CMK (cell line): ENCODE data around the gene NEXN.
"Not testable (repeated sequence)": the region's sequence is repeated elsewhere in the genome, so short reads cannot be mapped to it uniquely, and the experiment has no call there.

ENCODE experiments used
- DNase-seq: peaks from one replicate; pipeline ENCODE4 v3.0.0-alpha.2; 2010; ENCODE audit warnings: low read depth

NEXN gene

DNA sequence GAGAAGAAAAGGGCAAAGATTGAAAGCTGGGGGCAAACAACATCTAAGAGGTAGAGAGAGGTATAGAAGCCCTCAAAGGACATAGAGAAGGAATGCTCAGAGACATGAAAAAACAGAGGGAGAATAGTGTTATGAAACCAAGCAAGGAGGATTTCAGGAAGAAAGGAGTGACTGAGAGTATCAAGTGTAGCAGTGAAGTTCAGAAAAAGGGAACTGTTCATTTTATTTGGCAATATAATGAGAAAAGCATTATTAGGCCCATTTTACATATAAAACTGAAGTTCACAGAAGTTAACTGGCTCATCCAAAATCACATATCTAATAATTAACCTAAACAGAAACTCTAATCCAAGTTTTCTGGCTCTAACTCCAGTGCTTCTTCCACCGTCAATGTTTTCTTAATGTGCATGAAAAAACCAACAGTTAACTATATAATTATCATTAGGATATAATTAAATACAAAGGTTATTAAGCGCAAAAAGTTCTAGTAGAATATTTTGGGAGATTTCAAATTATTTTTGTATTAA, 17.7 kb downstream of the NEXN start:
- no peak for DNase-seq

DNA sequence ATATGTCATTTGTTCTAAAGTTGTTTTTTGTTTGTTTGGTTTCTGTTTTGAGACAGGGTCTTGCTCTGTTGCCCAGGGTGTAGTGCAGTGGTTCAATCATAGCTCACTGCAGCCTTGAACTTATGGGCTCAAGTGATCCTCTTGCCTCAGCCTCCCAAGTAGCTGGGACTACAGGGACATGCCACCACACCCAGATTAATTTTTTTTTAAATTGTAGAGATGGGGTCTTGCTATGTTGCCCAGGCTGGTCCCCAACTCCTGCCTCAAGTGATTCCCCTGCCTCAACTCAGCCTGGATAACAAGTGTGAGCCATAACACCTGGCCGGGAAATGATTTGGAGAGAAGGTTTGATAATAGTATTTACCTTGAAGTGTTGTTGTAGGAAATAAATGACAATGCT, 18.2 kb downstream of the NEXN start:
- DNase-seq, result no peak

DNA sequence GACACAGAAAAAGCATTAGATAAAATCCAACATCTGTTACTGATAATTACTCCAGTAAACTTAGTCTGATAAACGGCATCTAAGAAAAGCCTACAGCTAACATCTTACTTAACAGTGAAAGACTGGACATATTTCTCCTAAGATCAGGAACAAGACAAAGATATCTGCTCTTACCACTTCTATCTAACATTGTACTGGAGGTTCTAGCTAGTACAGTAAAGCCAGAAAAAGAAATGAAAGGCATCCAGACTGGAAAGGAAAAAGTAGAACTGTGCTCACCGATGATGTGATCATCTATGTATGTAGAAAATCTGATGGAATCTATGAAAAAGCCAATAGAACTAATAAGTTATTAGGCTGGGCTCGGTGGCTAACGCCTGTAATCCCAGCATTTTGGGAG, 21.7 kb downstream of the NEXN start:
- no peak for DNase-seq

DNA sequence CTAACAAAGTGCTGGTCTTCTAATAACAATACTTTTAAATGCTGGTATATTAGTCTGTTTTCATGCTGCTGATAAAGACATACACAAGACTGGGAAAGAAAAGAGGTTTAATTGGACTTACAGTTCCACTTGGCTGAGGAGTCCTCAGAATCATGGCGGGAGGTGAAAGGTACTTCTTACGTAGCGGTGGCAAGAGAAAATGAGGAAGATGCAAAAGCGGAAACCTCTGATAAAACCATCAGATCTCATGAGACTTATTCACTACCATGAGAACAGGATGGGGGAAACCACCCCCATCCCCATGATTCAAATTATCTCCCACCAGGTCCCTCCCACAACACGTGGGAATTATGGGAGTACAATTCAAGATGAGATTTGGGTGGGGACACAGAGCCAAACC, 30.5 kb downstream of the NEXN start:
- DNase-seq, result not testable (repeated sequence)

- no peak for DNase-seq
Observed at GRCh38 chr1:77925518-77925917, 37.1 kb downstream of the NEXN start.

DNA sequence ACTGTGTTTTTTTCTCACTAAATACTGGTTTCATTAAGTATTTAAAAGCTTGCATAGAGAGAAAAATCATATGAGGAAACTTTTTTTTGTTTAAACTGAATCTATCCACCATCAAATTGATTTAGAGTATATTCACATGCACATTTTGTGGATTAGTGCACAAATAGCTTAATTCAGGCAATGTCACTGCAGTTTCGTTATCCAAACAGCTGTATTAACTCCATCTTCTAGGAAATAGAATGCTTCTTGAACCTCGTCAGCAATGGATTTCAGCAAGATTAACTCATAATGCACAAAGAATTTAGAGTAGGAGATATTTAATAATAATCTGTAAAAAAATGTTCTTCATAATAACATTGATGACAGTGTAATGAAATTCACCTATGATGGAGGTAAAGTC, 37.5 kb downstream of the NEXN start:
- no peak for DNase-seq

DNA sequence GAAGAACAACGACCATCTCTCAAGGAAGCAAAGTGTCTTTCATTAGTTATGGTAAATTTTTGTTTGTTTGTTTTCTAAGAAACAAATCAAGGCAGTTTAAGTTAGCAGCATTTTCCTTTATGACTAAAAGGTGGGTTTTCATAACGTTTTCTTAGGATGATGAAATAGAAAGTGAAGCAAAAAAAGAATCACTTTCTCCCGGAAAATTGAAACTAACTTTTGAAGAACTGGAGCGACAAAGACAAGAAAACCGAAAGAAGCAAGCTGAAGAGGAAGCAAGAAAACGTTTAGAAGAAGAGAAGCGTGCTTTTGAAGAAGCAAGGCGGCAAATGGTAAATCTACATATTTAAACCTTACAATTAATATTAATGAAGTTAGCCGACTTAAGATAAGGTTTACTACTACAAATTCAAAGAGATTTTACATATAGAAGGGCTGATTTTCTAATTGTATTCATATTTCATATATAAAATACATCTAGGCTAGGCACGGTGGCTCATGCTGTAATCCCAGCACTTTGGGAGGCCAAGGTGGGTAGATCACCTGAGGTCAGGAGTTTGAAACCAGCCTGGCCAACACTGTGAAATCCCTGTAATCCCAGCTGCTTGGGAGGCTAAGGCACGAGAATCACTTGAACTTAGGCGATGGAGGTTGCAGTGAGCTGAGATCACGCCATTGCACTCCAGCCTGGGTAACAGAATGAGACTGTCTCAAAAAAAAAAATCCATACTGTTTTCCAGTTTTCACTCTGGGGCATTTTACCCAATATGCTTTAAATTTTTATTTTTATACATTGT, 38.3 kb downstream of the NEXN start:
- no peak for DNase-seq

GRCh38 chr1:77927414-77927813, 39.0 kb downstream of the NEXN start:
- no peak for DNase-seq

GRCh38 chr1:77929806-77930205, 41.4 kb downstream of the NEXN start:
- DNase-seq, result no peak

DNA sequence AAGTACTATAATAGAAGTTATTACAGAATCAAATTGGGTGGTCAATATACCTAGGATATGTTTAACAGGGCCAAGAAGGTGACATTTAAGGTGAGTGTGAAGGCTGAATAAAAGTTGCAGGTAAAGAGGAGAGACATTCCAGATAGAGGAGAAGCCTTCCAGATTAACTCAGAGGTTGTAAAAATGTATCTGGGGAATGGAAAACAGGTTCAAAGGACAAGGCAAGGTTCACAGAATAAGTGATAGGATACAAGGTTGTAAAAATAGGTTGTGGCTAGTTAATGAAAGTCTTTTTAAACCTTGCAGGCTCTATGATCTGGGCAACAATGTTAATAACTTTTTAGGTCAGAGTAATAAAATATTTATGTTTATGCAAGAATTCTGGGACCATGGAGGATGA, 50.2 kb downstream of the NEXN start:
- no peak for DNase-seq

DNA sequence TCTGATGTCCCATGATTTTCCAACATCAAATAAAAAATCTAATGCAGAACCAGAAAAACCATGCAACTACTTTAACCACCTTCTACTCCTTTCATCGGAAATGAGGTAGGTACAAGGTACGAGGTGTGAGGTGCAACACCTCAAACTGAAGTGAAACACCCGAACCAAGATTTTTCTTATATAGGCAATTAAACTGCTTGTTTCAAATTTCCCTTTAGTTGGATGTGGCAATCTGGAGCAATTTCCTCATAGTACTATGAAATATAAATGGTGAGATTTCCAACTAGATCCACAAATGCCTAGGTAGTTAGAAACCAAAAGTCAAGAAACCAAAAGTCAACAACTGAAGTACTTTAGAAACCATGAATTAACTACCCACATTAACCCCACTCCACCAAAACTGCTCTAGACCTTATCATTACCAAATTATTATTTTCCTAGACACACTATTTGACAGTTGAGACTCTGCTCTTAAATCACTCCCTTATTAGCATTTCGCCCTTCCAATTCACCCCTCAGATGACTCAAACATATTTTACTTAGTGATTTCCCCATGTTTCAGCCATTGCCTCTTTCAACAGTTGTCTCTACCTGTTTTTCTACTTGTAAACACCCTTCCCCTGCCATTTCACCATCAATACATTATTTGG, 52.6 kb downstream of the NEXN start:
- DNase-seq, result no peak

DNA sequence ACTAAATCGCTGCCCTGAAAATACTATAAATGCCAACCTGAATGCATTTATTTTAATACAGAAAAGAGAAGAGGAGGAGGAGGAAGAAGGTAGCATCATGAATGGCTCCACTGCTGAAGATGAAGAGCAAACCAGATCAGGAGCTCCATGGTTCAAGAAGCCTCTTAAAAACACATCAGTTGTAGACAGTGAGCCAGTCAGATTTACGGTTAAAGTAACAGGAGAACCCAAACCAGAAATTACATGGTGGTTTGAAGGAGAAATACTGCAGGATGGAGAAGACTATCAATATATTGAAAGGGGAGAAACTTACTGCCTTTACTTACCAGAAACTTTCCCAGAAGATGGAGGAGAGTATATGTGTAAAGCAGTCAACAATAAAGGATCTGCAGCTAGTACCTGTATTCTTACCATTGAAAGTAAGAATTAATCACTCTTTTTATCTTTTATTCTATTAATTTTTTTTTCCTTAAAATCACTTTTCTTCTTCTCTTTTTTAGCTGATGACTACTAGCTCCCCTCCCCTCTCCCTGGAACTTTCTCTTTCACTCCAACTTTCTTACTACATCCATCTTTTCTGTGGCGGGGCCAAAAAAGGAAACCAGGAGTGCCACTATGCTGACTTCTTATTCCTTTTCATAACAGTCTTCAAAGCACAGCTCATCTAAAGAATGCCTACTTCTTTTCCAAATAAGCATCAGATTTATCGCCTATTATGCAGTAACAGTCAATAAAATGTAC, 54.1 kb downstream of the NEXN start:
- no peak for DNase-seq

DNA sequence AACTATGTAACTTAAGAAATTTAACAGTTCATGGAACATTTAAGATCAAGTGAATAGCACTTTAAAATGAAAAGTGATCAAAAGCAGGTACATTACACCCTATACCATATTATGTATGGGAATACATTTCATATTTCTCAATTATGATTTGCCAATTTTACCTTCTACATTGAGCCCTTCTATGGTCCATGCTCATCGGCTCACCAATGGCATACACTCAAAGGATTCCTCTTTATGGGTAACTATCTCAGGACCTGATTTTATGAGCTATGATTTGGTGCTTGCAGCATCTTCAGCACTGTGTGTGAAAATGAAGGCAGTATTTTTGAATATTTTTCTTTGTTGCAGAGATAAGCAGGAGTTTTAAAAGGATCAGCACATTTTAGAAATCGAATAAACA, 56.9 kb downstream of the NEXN start:
- DNase-seq, result no peak

DNA sequence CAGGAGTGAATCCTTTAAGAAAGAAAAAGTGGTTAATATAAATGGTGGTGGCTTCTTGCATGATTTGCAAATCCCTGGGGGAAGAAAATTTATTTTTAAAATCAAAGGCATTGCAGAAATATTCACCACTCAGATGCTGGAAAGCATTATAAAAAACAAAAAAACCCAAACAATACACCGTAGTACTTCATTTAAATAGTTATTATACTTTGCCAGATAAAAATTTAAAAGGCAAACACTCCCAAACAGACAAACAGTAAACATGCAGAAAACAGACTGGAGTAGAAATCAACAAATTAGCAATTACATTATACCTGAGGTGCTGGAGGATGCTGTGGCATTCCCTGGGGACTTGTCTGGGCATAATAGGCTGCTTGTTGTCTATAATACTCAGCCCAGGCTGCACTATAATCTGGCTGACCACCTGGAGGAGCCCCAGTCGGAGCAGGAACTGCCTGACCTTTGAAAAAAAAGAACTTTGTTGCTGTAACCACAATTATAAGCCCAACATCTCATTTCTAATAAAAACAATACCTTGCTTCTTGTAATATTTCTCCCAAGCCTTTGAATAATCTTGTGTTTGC, 60.5 kb downstream of the NEXN start:
- DNase-seq, result no peak

DNA sequence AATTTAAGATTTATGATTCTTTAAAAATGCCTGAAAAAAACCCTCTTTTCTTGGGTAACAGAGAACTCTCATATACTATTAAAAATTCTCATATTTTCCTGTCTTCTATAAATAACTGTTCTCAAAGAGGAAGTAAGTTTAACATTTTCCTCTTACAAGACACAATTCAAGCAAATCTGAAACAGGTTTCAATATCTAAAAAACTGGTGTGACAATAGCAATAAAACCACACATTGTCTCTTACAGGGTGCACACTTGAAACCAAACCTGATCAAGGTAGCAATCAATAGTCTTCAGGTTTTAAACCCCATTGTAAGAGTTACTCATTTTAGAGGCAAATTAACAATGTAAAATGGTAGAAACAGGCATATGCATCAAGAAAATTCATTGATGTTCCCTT, 62.4 kb downstream of the NEXN start:
- no peak for DNase-seq

- DNase-seq, result no peak
Observed at GRCh38 chr1:77951328-77951727, 62.9 kb downstream of the NEXN start.

GRCh38 chr1:77953907-77954306, 65.5 kb downstream of the NEXN start:
- no peak for DNase-seq

- DNase-seq, result no peak
Observed at GRCh38 chr1:77954521-77954920, 66.1 kb downstream of the NEXN start.

DNA sequence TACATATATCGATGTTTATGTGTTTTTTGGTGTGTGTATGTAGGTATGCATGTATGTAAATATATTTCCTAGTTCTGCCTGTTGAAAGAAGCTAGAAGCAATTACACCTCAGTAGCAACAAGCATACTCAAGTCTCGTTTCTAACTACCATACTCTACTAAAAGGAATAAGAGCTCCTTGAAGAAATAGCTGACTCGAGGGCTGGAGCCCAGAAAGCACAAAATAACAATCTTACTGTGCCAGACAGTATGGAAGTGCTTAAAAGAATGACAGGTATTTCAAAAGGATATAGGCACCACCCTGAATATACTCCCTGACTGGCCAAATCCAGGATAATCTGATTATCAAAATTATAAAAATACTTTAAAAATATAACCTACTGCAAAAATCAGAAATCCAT, 67.3 kb downstream of the NEXN start:
- DNase-seq, result no peak

DNA sequence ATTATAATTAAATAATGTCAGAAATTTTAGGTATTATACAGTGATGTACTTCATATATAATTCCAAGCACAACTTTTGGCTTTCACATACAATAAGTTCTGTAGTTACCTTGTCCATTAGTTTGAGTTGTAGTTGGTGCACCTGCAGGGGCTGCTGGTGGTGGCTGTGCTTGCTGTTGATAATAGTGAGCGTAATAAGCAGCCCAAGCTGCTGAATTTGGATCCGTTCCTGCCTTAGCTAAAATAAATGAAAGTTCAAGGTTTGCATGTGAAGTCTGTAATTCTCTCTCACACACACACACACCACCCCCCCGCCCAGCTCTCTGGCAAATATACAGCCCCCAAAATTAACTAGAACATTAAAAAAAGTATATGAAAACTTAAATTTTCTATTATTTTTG, 68.0 kb downstream of the NEXN start:
- no peak for DNase-seq

DNA sequence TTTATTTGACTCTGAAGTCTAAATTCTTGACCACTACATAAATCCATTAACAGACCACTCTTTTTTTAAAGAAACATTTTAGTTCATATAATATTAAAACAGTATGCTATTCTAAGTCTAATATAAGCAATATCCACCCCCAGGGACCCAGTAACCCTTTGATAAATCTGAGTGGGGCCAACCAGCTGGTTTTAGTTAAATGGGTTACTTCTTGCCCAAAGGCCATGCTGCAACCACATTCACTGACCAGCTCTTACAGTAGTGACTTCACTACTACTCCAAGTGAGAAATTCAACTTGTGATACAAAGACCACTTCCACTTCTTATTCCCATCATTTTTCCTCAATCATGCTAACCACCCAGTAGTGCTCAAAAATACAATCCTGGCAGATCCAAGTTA, 70.0 kb downstream of the NEXN start:
- DNase-seq, result no peak

DNA sequence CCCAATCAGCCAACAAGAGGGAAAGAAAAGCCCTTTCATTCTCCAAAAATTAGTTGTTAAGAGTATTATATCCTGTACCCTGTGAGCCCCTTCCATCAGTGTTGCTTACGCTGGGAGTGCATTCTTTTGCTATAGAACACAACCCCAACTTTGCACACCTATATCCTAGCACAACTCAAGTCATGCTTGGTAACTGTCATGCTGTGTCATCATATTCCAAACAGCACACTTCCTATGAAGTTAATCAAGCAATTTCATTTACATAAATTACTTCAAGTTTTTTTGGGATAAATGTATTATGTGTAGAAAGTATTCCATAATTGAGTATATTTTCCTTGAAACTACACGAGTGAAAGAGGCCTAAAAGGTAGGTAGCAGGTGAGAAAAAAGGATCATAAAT, 70.4 kb downstream of the NEXN start:
- DNase-seq, result no peak

GRCh38 chr1:77961392-77961791, 73.0 kb downstream of the NEXN start:
- DNase-seq, result no peak
